Breast epithelium (tissue), 4 donors: ENCODE results near the gene ALOX15. TPM values are rescaled to one million over a fixed set of nuclear protein-coding genes. Genes with fewer than 3 reads are reported as not detected.
"Not testable (repeated sequence)": the region's sequence is repeated elsewhere in the genome, so short reads cannot be mapped to it uniquely, and the experiment has no call there.

ENCODE experiments used
- DNase-seq, 2 donors: peaks; one replicate each; pipeline ENCODE4 v3.0.0-alpha.2; 2019; ENCODE audit warnings: low spot score in 2 of 2
- H3K27ac ChIP-seq, 2 donors: fragments of 200-600 bp; sonication (generic) in 1 of 2; one replicate each; pipeline ENCODE4 v1.5.1; 2016 to 2019; ENCODE audit warnings: mild to moderate bottlenecking in 1 of 2
- H3K27me3 ChIP-seq, 2 donors: fragments of 200-600 bp; sonication (generic) in 1 of 2; one replicate each; pipeline versions ENCODE4 v1.5.1 to v1.6.0; 2017 to 2019; ENCODE audit warnings: control low read depth in 1 of 2, mild to moderate bottlenecking in 1 of 2
- H3K36me3 ChIP-seq: fragments of 200-600 bp; one replicate; pipeline ENCODE4 v1.5.1; 2019
- H3K4me1 ChIP-seq, 2 donors: fragments of 200-600 bp; sonication (generic); one replicate each; pipeline ENCODE4 v1.5.1; 2016 to 2019; ENCODE audit warnings: control low read depth in 1 of 2
- H3K4me3 ChIP-seq, 3 donors: fragments of 200-600 bp; sonication (generic); 1 replicate in 2 of 3; 2 replicates in 1 of 3; pipeline ENCODE4 v1.5.1; 2016 to 2019; ENCODE audit warnings: mild to moderate bottlenecking in 3 of 3, moderate library complexity in 2 of 3
- H3K9me3 ChIP-seq, 2 donors: fragments of 200-600 bp; sonication (generic) in 1 of 2; one replicate each; pipeline ENCODE4 v1.5.1; 2016 to 2019; ENCODE audit warnings: control low read depth in 1 of 2
- POLR2A ChIP-seq: fragments of 450-650 bp; IDR thresholded peaks from one replicate; pipeline ENCODE4 v1.6.1; 2016; ENCODE audit warnings: antibody characterized with exemption, mild to moderate bottlenecking, moderate library complexity
- POLR2AphosphoS5 ChIP-seq, 3 donors: sonication (generic); formaldehyde crosslinking; IDR thresholded peaks; one replicate each; pipeline ENCODE4 v1.6.1; 2017; ENCODE audit warnings: antibody characterized with exemption in 3 of 3
- intact Hi-C: fragments of 100-400 bp; cut with DNase I; formaldehyde crosslinking; loops from one replicate; pipeline ENCODE4 v1.15.1; 2023; ENCODE audit warnings: low total_unique reads
- total RNA-seq, 3 donors: library from RNA; depleted of rRNA; stranded (reverse); fragments of >200 nt; gene quantifications; one replicate each; pipeline ENCODE4 v1.1.0, GENCODE V29; 2016
- TF ChIP-seq, protein P1 (sequence below), 3 donors: fragments of 450-650 bp; IDR thresholded peaks; one replicate each; pipeline ENCODE4 v1.5.1; 2016 to 2017; ENCODE audit warnings: antibody characterized with exemption in 3 of 3, mild to moderate bottlenecking in 3 of 3, moderate library complexity in 3 of 3

ALOX15 gene
- total RNA-seq, 3 donors from 2014 or later: 0.98 to 47.9 TPM; not detected in 1

- no peaks in the 10 kb centered on the region for H3K9me3 ChIP-seq
Measured at GRCh38 chr17:4664230-4664629, 22.8 kb upstream of the ALOX15 start.

DNA sequence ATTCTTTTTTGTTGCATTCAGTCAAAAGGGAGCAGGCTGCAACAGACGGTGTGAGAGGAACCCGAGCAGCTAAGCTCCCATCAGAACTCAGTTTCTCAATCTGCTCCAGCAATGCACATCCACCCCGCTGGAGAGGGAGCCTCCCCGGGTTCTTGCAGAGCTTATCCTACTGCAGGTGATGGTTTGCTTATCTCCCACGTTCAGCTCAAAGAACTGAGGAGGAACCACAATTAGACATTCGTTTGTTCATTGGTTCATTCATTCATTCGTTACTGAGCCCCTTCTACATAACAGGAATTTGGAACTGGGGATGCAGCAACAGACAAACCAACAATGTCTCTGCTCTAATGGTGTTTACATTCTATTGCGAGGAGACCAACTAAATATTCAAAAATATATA, 22.2 kb upstream of the ALOX15 start:
- no peaks in the 10 kb centered on the region for H3K27me3 ChIP-seq
- DNase-seq: no peak
- no peak overlapping the region for H3K4me3 ChIP-seq
- H3K9me3 ChIP-seq: no peaks in the 10 kb centered on the region
- H3K4me1 ChIP-seq: no peaks in the 10 kb centered on the region
- no peak overlapping the region for H3K27ac ChIP-seq
- TF ChIP-seq POLR2AphosphoS5 (IDR thresholded peaks at IDR 0.05): no peak
- TF ChIP-seq, protein P1, sequence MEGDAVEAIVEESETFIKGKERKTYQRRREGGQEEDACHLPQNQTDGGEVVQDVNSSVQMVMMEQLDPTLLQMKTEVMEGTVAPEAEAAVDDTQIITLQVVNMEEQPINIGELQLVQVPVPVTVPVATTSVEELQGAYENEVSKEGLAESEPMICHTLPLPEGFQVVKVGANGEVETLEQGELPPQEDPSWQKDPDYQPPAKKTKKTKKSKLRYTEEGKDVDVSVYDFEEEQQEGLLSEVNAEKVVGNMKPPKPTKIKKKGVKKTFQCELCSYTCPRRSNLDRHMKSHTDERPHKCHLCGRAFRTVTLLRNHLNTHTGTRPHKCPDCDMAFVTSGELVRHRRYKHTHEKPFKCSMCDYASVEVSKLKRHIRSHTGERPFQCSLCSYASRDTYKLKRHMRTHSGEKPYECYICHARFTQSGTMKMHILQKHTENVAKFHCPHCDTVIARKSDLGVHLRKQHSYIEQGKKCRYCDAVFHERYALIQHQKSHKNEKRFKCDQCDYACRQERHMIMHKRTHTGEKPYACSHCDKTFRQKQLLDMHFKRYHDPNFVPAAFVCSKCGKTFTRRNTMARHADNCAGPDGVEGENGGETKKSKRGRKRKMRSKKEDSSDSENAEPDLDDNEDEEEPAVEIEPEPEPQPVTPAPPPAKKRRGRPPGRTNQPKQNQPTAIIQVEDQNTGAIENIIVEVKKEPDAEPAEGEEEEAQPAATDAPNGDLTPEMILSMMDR (IDR thresholded peaks at IDR 0.05): no peak
- no peak for TF ChIP-seq POLR2A
- intact Hi-C loops: loop anchor here (10.0 kb wide), 1 partner anchor 809 kb away; no protein-coding TSS in a partner anchor
- no peaks in the 10 kb centered on the region for H3K36me3 ChIP-seq

More at GRCh38 chr17:4664230-4664629, 22.8 kb upstream of the ALOX15 start:
- Histone ChIP-seq H3K27ac (no peak overlapping the region), H3K36me3 (no peaks in the 10 kb centered on the region), H3K4me1 (no peaks in the 10 kb centered on the region), H3K27me3 (no peaks in the 10 kb centered on the region), H3K4me3 (no peak overlapping the region)
- TF ChIP-seq, protein P1 (IDR thresholded peaks at IDR 0.05): no peak
- TF ChIP-seq POLR2AphosphoS5 (IDR thresholded peaks at IDR 0.05): no peak
- TF ChIP-seq POLR2A: no peak
- intact Hi-C loops: loop anchor here (10.0 kb wide), 1 partner anchor 809 kb away; no protein-coding TSS in a partner anchor
- no peak for DNase-seq

- Histone ChIP-seq H3K27me3 (no peaks in the 10 kb centered on the region), H3K36me3 (no peaks in the 10 kb centered on the region), H3K9me3 (no peaks in the 10 kb centered on the region), H3K4me3 (no peak overlapping the region), H3K27ac (no peak overlapping the region), H3K4me1 (no peaks in the 10 kb centered on the region)
- intact Hi-C loops: no loop called here
- no peak for DNase-seq
- TF ChIP-seq, protein P1 (IDR thresholded peaks at IDR 0.05): no peak
- TF ChIP-seq POLR2AphosphoS5 (IDR thresholded peaks at IDR 0.05) (no peak), POLR2A (no peak)
Measured at GRCh38 chr17:4658478-4659305, 17.2 kb upstream of the ALOX15 start.

GRCh38 chr17:4657678-4658077, 16.2 kb upstream of the ALOX15 start:
- Histone ChIP-seq H3K9me3 (no peaks in the 10 kb centered on the region), H3K4me1 (no peaks in the 10 kb centered on the region), H3K4me3 (no peak overlapping the region), H3K27ac (no peak overlapping the region), H3K27me3 (no peaks in the 10 kb centered on the region), H3K36me3 (no peaks in the 10 kb centered on the region)
- TF ChIP-seq POLR2A (no peak), POLR2AphosphoS5 (IDR thresholded peaks at IDR 0.05) (no peak)
- TF ChIP-seq, protein P1 (IDR thresholded peaks at IDR 0.05): no peak
- intact Hi-C loops: no loop called here
- DNase-seq: no peak

GRCh38 chr17:4655933-4656332, 14.5 kb upstream of the ALOX15 start:
- H3K27ac ChIP-seq, H3K4me1 ChIP-seq, H3K9me3 ChIP-seq, intact Hi-C loops, H3K4me3 ChIP-seq, H3K36me3 ChIP-seq, DNase-seq, H3K27me3 ChIP-seq: not testable (repeated sequence)
